Adrenal gland (tissue), 5 donors: ENCODE measurements around the gene RTKN2.

ENCODE experiments used
- CTCF ChIP-seq, 6 experiments: fragments of 450-650 bp in 4 of 6; fragments of 200-600 bp in 2 of 6; sonication (generic) in 1 of 6; IDR thresholded peaks; 1 replicate in 5 of 6; 2 replicates in 1 of 6; pipeline versions ENCODE4 v1.5.1 to v1.8.0; 2016 to 2021; ENCODE audit warnings: antibody characterized with exemption in 6 of 6, mild to moderate bottlenecking in 2 of 6, moderate library complexity in 1 of 6
- POLR2A ChIP-seq, 2 donors: fragments of 450-650 bp; IDR thresholded peaks; one replicate each; pipeline ENCODE4 v1.6.1; 2017; ENCODE audit warnings: antibody characterized with exemption in 2 of 2, mild to moderate bottlenecking in 2 of 2, moderate library complexity in 1 of 2
- donor health status: DM: no; HTN: no; CAD: no.

- TF ChIP-seq CTCF (IDR thresholded peaks at IDR 0.05) = no peak
- TF ChIP-seq POLR2A (IDR thresholded peaks at IDR 0.05) = no peak
Measured at GRCh38 chr10:62308101-62308500, 39.5 kb upstream of the RTKN2 start.
